Smooth muscle cell of the brain vasculature (primary cell): ENCODE measurements around the gene SUCLA2.

Experiments
- DNase-seq: peaks from one replicate; pipeline ENCODE4 v3.0.0-alpha.2; 2012; ENCODE audit warnings: low read depth, low spot score

The SUCLA2 gene

GRCh38 chr13:47903836-47904235 lies 97.2 kb downstream of the SUCLA2 start:
- no peak for DNase-seq

- peak; percentile 29 for DNase-seq
These were observed 99.6 kb downstream of the SUCLA2 start for GRCh38 chr13:47901441-47901840.

GRCh38 chr13:47898080-47898479 lies 103.0 kb downstream of the SUCLA2 start:
- DNase-seq = no peak

- DNase-seq = no peak
These were observed 103.5 kb downstream of the SUCLA2 start for GRCh38 chr13:47897411-47898050.

GRCh38 chr13:47896546-47896945 lies 104.5 kb downstream of the SUCLA2 start:
- DNase-seq = no peak

- no peak for DNase-seq
These were observed 105.0 kb downstream of the SUCLA2 start for GRCh38 chr13:47896111-47896510.

GRCh38 chr13:47893527-47893926 lies 107.5 kb downstream of the SUCLA2 start:
- no peak for DNase-seq
